Lung microvascular endothelial cell (primary cell): ENCODE results near the gene BLOC1S3. TPM values are rescaled to one million over a fixed set of nuclear protein-coding genes. Genes with fewer than 3 reads are reported as not detected.

Experiments
- DNase-seq, 2 donors: peaks; one replicate each; pipeline versions ENCODE4 v3.0.0 to v3.0.0-alpha.2; 2010; ENCODE audit warnings: low read depth in 2 of 2
- total RNA-seq: library from RNA; depleted of rRNA; stranded (reverse); fragments of >200 nt; gene quantifications from 2 replicates; pipeline ENCODE4 v1.2.1, GENCODE V29; 2014

Gene BLOC1S3
- total RNA-seq, 1 donor from 2014 or later, result 3.8 TPM

- no peak for DNase-seq
Observed at GRCh38 chr19:45180936-45181335, 2.4 kb downstream of the BLOC1S3 start.

- peak in 1 of 2 donors; percentile 44 for DNase-seq
Observed at GRCh38 chr19:45182758-45183157, 4.2 kb downstream of the BLOC1S3 start.

- no peak for DNase-seq
Observed at GRCh38 chr19:45184115-45184514, 5.5 kb downstream of the BLOC1S3 start.

DNA sequence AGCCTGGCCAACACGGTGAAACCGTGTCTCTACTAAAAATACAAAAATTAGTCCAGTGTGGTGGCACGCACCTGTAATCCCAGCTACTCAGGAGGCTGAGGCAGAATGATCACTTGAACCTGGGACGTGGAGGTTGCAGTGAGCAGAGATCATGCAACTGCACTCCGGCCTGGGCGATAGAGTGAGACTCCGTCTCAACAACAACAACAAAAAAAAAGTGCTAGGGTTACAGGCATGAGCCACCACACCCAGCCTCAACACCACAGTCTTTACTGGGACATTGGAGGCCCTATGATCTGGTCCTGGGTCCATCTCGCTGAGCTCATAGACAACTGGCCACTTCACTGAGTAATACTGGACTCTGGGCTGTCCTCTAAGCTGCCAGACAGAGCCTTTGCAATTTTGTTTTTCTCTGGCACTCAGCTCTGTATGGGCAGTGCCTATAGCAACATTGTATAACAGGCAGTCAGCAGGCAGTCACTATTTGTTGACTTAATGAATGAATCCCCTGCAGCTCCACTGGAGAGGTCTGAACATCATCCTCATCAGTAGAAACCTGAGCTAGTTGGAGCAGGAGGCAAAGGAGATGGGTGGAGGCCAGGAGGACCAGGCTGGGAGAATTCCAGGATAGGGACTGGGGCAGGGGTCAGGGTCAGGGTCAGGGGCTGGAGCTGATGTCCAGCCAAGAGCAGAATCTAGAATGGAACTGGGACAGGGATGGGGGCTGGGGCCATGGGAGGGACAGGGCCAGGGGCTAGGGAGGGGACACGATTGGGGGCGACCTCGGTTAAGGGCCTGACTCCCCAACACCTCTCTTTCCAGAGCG, 8.1 kb downstream of the BLOC1S3 start:
- peak in 1 of 2 donors; percentile 30 for DNase-seq

- DNase-seq, result peak in 1 of 2 donors; percentile 57
Observed at GRCh38 chr19:45187421-45188100, 9.0 kb downstream of the BLOC1S3 start.

DNA sequence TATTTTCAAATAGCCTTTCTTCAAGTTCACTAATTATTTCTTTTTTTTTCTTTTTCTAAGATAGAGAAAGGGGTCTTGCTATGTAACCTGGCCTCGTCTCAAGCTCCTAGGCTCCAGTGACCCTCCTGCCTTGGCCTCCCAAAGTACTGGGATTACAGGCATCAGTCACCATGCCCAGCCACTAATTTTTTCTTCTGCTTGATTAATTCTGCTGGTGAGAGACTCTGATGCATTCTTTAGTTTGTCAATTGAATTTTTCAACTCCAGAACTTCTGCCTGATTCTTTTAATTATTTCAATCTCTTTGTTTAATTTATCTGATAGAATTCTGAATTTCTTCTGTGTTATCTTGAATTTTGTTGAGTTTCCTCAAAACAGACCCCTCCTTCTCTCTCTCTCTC, 11.4 kb downstream of the BLOC1S3 start:
- DNase-seq, result no peak

- DNase-seq, result no peak
Observed at GRCh38 chr19:45191375-45191774, 12.8 kb downstream of the BLOC1S3 start.

- peak in 1 of 2 donors; percentile 53 for DNase-seq
Observed at GRCh38 chr19:45195764-45196163, 17.2 kb downstream of the BLOC1S3 start.

- DNase-seq, result peak; percentile 79 to 82
Observed at GRCh38 chr19:45200568-45200967, 22.0 kb downstream of the BLOC1S3 start.

GRCh38 chr19:45202637-45203036, 24.1 kb downstream of the BLOC1S3 start:
- DNase-seq, result no peak

DNA sequence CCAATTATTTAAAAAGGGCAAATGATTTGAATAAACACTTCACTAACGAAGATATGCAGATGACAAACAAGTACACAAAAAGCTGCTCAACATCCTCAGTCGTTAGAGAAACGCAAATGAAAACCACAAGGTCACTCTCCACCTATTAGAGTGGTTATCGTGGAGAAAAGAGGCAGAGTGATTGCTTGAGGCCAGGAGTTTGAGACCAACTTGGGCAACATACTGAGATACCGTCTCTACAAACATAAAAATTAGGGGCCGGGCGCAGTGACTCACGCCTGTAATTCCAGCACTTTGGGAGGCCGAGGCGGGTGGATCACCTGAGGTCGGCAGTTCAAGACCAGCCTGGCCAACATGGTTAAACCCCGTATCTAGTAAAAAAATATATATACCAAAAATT, 27.2 kb downstream of the BLOC1S3 start:
- DNase-seq, result no peak

DNA sequence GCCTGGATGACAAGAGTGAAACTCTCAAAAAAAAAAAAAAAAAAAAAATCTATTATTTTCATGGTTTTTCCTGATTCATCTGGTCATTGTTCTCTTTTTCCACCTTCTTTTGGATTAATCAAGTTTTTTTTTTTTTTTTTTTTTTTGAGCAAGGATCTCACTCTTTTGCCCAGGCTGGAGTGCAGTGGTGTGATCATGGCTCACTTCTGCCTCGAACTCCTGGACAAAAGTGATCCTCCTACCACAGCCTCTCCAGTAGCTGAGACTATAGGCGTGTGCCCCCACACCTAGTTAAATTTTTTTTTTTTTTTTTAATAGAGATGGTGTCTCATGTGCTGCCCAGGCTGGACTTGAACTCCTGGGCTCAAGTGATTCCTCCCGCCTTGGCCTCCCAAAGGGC, 27.7 kb downstream of the BLOC1S3 start:
- no peak for DNase-seq

DNA sequence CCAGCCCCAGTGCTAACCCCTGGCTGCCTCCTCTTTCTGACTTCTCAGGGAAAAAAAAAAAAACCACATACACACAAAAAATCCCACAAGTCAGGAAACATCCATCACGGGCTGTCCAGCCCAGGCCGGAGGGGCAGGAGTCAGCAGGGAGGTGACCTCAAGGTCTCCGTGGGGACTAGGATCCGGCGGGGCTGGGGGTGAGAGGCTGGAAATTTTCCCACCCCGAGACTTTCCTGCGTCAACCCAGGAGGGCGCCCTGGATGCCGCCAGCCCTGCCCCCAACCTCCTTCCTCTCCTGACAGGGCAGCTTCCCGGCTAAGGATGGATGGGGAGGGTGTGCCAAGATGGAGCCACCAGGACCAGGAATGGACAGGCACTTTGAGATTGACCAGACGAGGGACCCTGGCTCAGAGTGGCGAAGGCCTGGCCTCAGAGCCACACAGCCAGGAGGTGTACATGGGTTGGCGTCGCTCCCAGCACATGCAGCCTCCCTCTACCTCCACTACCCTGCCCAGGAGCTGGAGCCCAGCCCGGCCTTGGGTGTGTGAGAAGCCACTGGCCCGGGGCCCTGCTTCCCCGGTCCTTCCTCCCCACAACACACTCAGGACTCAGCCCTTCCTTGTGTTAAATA, 33.3 kb downstream of the BLOC1S3 start:
- DNase-seq, result peak; percentile 40 to 60

DNA sequence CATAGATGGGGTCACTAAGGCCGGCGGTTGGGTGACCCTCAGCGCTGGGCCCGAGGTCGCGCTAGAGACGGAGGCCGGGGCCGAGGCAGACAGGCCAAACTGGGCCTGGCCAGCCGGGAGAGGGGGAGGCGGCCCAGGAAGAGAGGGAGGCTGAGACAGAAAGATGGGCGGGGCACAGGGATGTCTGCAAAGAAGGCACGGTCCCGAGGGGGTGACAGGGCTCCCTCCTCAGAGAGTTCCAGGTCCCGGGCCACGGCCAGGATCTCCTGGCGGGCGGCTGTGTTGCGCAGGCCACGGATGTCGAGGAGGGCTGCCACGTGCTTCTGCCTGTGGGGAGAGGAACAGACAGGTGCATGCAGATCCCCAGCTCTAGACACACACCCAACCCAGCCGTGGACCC, 34.4 kb downstream of the BLOC1S3 start:
- no peak for DNase-seq

DNA sequence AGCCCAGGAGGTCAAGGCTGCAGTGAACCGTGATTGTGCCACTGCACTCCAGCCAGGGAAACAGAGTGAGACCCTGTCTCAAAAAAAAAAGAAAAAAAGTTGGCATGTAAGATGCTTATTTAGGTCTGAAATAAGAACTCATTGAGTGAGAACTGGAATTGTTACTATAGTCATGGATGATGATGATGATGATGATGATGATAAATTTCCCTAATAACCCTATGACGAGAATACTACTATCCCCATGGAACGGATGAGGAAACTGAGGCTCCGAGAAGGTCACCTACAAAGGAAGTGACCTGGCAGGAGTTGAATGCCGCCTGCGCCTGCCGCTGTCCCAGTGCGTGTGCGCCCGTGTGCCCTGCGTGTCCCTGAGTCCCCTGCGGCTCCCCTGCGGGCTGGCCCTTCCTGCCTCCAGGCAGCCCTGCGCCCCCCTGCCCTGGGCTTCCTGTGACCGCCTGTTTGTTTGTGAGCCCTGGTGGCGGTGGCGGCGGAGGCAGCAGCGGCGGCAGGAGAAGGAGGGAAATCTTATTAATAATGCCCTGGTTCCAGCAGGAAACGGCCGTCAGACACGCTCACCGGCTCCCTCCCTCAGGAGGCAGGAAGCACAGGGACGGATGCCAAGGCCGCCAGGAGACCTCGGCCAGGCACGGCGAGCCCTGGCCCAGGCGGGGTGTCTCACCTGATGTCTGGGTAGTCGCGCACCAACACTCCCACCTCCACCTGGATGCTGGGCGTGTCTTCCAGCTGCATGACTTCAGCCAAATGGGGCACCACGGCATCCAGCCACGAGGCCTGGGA, 37.0 kb downstream of the BLOC1S3 start:
- peak; percentile 37 to 43 for DNase-seq

- DNase-seq, result no peak
Observed at GRCh38 chr19:45216667-45217066, 38.1 kb downstream of the BLOC1S3 start.

DNA sequence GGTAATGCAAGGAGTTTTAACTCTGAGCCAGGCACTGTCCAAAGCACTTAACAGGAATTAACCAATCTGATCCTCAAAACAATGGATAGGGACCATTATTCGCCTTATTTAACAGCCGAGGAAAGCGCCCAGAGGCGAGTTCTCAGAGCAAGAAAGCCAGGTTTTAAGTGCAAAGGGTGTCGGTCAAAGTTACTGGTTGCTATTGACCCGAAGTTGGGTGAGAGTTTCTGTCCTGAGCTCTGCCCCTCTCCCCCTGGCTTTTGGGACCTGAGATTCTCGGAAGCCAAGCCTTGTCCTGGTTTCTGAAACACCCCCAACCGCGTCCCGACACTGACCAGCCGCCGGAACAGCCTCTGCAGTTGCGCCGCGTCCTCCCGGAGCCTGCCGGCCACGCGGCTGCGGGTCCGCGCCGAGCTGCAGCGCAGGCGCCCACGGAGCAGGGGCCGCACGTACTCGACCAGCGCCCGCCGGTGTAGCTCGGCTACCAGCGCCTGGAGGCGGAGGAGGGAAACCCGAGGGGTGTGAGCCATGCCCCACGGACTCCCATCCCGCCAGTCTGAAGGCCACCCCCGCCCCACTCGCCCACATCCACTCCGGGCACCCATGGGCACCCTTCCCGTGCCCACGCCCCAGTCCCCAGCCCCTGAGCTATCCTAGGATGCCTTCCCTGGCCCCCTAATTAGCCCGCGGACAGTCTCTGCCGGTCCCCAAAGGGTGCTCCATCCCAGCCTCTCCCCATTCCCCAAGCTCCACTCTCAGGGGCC, 38.8 kb downstream of the BLOC1S3 start:
- peak in 1 of 2 donors; percentile 12 for DNase-seq

- no peak for DNase-seq
Observed at GRCh38 chr19:45217957-45218334, 39.4 kb downstream of the BLOC1S3 start.

DNA sequence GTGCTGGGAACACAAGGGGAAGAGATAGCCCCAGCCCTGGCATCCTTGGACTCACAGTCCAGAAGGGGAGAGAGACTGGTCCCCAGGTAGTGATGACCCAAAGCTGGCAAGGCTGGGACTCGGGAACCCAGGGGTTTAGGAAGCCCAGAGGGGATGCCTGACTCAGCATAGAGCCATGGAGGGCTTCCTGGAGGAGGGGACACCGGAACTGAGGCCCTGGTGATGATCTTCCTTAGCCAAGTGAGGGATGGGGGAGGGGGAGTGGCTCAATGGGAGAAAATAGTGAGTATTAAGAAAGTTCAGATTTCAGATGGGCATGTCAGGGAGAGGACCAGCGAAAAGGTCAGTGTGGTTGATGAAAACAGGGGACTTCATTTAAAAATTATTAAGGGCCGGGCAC, 39.8 kb downstream of the BLOC1S3 start:
- no peak for DNase-seq

DNA sequence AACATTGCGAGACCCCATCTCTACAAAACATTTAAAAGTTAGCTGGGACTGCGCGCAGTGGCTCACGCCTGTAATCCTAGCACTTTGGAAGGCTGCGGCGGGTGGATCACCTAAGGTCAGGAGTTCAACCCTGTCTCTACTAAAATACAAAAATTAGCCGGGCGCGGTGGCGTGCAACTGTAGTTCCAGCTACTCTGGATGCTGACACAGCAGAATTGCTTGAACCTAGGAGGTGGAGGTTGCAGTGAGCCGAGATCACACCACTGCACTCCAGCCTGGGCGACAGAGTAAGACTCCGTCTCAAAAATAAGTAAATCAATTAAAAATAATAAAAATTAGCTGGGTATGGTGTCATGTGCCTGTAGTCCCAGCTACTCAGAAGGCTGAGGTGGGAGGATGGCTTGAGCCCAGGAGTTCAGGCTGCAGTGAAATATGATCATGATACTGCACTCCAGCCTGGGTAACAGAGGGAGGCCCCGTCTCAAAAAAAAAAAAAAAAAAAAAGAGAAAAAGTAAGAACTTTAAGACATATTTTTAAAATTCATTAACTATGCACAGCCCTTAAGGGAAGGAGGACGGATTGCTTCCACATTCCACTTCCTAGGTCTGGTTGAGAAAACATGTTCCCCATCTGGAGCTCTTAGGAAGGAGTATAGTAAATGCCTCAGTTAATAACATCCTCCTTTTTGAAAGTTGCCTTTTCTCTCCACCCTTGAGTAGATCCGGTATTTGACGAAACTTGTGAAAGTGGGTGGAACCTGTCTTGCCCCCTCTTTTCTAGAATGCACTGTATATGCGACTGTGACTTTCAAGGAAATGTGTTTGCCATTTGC, 40.5 kb downstream of the BLOC1S3 start:
- DNase-seq, result no peak
